HG03066 (cell line): ENCODE results near the gene DCAF16.
A peak's percentile ranks its signal among the peaks of the same experiment; 100 is the strongest.
"Not testable (repeated sequence)": the region's sequence is repeated elsewhere in the genome, so short reads cannot be mapped to it uniquely, and the experiment has no call there.

Experiments used
- ATAC-seq: cut with Tn5 transposase; IDR thresholded peaks from one replicate; pipeline ENCODE4 v1.9.1; 2021; ENCODE audit warnings: low read depth; ENCODE audit not compliant: unreplicated experiment

Gene DCAF16

GRCh38 chr4:17810260-17811077, at the start of gene DCAF16, which contains the start of gene NCAPG:
DCAF16 (minus strand) TSS chr4:17810757; CDS start chr4:17804141, 6,616 bp downstream.
NCAPG (plus strand) TSS chr4:17810979; CDS start chr4:17811078, 99 bp downstream.
- ATAC-seq, result peak; percentile 87

- ATAC-seq, result no peak
Observed at GRCh38 chr4:17859793-17860406, 49.3 kb upstream of the DCAF16 start.

- no peak for ATAC-seq
Observed at GRCh38 chr4:17854036-17854435, 43.5 kb upstream of the DCAF16 start.

GRCh38 chr4:17851959-17852358, 41.4 kb upstream of the DCAF16 start:
- ATAC-seq, result no peak

- not testable (repeated sequence) for ATAC-seq
Observed at GRCh38 chr4:17850295-17850694, 39.7 kb upstream of the DCAF16 start.

GRCh38 chr4:17846266-17846665, 35.7 kb upstream of the DCAF16 start:
- no peak for ATAC-seq

GRCh38 chr4:17823871-17824669, 13.5 kb upstream of the DCAF16 start:
- ATAC-seq, result no peak

- peak; percentile 69 for ATAC-seq
Observed at GRCh38 chr4:17817027-17817426, 6.5 kb upstream of the DCAF16 start.

GRCh38 chr4:17816142-17816541, 5.6 kb upstream of the DCAF16 start:
- ATAC-seq, result no peak

- ATAC-seq, result no peak
Observed at GRCh38 chr4:17814140-17814539, 3.6 kb upstream of the DCAF16 start.

GRCh38 chr4:17812801-17813200, 2.2 kb upstream of the DCAF16 start:
- ATAC-seq, result no peak

GRCh38 chr4:17812125-17812524, 1.6 kb upstream of the DCAF16 start:
- no peak for ATAC-seq

GRCh38 chr4:17811078-17811603, 584 bp upstream of the DCAF16 start:
- peak; percentile 30 for ATAC-seq

- no peak for ATAC-seq
Observed at GRCh38 chr4:17809667-17810066, 890 bp downstream of the DCAF16 start.

- ATAC-seq, result no peak
Observed at GRCh38 chr4:17807446-17807845, 3.1 kb downstream of the DCAF16 start.

- no peak for ATAC-seq
Observed at GRCh38 chr4:17805580-17806155, 4.9 kb downstream of the DCAF16 start.

GRCh38 chr4:17797808-17798207, 12.7 kb downstream of the DCAF16 start:
- no peak for ATAC-seq

GRCh38 chr4:17794730-17795129, 15.8 kb downstream of the DCAF16 start:
- ATAC-seq, result no peak

GRCh38 chr4:17788956-17789355, 21.6 kb downstream of the DCAF16 start:
- no peak for ATAC-seq

GRCh38 chr4:17787315-17787714, 23.2 kb downstream of the DCAF16 start:
- no peak for ATAC-seq

- ATAC-seq, result no peak
Observed at GRCh38 chr4:17786567-17786966, 24.0 kb downstream of the DCAF16 start.
